Peyer's patch (tissue), 4 donors: ENCODE measurements around the gene NYAP1. TPM values are rescaled to one million over a fixed set of nuclear protein-coding genes. Genes with fewer than 3 reads are reported as not detected.
"Not testable (repeated sequence)": the region's sequence is repeated elsewhere in the genome, so short reads cannot be mapped to it uniquely, and the experiment has no call there.

Experiments
- DNase-seq, 3 donors: peaks; one replicate each; pipeline ENCODE4 v3.0.0-alpha.2; 2017 to 2019
- H3K27ac ChIP-seq, 4 donors: fragments of 200-600 bp; sonication (generic); one replicate each; pipeline ENCODE4 v1.5.1; 2016 to 2019
- H3K27me3 ChIP-seq, 2 donors: fragments of 200-600 bp; sonication (generic); one replicate each; pipeline ENCODE4 v1.5.1; 2019
- H3K36me3 ChIP-seq, 3 donors: fragments of 200-600 bp; sonication (generic); one replicate each; pipeline ENCODE4 v1.5.1; 2016 to 2019
- H3K4me1 ChIP-seq, 4 donors: fragments of 200-600 bp; sonication (generic); one replicate each; pipeline ENCODE4 v1.5.1; 2016 to 2019
- H3K4me3 ChIP-seq, 4 donors: fragments of 200-600 bp; sonication (generic); 1 replicate in 3 of 4; 2 replicates in 1 of 4; pipeline ENCODE4 v1.5.1; 2016 to 2019; ENCODE audit warnings: mild to moderate bottlenecking in 1 of 4
- H3K9me3 ChIP-seq, 4 donors: fragments of 200-600 bp; sonication (generic); one replicate each; pipeline ENCODE4 v1.5.1; 2016 to 2019; ENCODE audit warnings: mild to moderate bottlenecking in 1 of 4
- POLR2A ChIP-seq, 2 donors: fragments of 450-650 bp; IDR thresholded peaks; one replicate each; pipeline ENCODE4 v1.5.1; 2017; ENCODE audit warnings: antibody characterized with exemption in 2 of 2, mild to moderate bottlenecking in 2 of 2, moderate library complexity in 2 of 2
- total RNA-seq, 4 donors: library from RNA; depleted of rRNA; stranded (reverse); fragments of >200 nt; gene quantifications; one replicate each; pipeline ENCODE4 v1.1.0, GENCODE V29; 2016
- TF ChIP-seq, protein P1 (sequence below), 6 experiments: fragments of 450-650 bp in 4 of 6; fragments of 200-600 bp in 2 of 6; sonication (generic) in 1 of 6; IDR thresholded peaks; one replicate each; pipeline ENCODE4 v1.5.1; 2017 to 2019; ENCODE audit warnings: antibody characterized with exemption in 6 of 6, mild to moderate bottlenecking in 3 of 6, moderate library complexity in 1 of 6

Gene NYAP1
- total RNA-seq, 4 donors from 2014 or later, result 0.38 to 2.5 (median 0.40) TPM; not detected in 1

- Histone ChIP-seq H3K9me3 (no peaks in the 10 kb centered on the region), H3K4me3 (no peak overlapping the region), H3K27ac (no peak overlapping the region), H3K36me3 (no peaks in the 10 kb centered on the region), H3K4me1 (peaks cover 0 to 30% (median 10%) of the 10 kb centered on the region in 4 donors), H3K27me3 (no peaks in the 10 kb centered on the region)
- DNase-seq, result peak in 1 of 3 donors; percentile 7
- TF ChIP-seq, protein P1, sequence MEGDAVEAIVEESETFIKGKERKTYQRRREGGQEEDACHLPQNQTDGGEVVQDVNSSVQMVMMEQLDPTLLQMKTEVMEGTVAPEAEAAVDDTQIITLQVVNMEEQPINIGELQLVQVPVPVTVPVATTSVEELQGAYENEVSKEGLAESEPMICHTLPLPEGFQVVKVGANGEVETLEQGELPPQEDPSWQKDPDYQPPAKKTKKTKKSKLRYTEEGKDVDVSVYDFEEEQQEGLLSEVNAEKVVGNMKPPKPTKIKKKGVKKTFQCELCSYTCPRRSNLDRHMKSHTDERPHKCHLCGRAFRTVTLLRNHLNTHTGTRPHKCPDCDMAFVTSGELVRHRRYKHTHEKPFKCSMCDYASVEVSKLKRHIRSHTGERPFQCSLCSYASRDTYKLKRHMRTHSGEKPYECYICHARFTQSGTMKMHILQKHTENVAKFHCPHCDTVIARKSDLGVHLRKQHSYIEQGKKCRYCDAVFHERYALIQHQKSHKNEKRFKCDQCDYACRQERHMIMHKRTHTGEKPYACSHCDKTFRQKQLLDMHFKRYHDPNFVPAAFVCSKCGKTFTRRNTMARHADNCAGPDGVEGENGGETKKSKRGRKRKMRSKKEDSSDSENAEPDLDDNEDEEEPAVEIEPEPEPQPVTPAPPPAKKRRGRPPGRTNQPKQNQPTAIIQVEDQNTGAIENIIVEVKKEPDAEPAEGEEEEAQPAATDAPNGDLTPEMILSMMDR (IDR thresholded peaks at IDR 0.05), result no peak
- TF ChIP-seq POLR2A (IDR thresholded peaks at IDR 0.05), result no peak
Observed at GRCh38 chr7:100446040-100446439, 37.7 kb upstream of the NYAP1 start.

DNA sequence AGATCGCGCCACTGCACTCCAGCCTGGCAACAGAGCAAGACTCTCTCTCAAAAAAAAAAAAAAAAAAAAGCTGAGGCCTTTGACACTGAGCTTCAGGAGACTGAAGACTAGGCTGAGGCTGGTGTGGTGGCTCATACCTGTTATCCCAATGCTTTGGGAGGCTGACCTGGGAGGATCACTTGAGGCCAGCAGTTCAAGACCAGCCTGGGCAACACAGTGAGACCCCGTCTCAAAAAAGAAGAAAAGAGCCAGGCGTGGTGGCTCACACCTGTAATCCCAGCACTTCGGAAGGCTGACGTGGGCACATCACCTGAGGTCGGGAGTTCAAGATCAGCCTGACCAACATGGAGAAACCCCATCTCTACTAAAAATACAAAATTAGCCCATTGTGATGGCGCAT lies 36.4 kb upstream of the NYAP1 start:
- DNase-seq, result not testable (repeated sequence)
- peaks cover 0 to 31% (median 10%) of the 10 kb centered on the region in 4 donors for H3K4me1 ChIP-seq

GRCh38 chr7:100449190-100449795 lies 34.4 kb upstream of the NYAP1 start:
- H3K4me3 ChIP-seq, result no peak overlapping the region
- H3K27ac ChIP-seq, result no peak overlapping the region
- H3K9me3 ChIP-seq, result no peaks in the 10 kb centered on the region
- peaks cover 0 to 26% (median 10%) of the 10 kb centered on the region in 4 donors for H3K4me1 ChIP-seq
- no peaks in the 10 kb centered on the region for H3K27me3 ChIP-seq
- no peaks in the 10 kb centered on the region for H3K36me3 ChIP-seq
- TF ChIP-seq, protein P1 (IDR thresholded peaks at IDR 0.05), result no peak
- no peak for DNase-seq

More for the DNA sequence above, 36.4 kb upstream of the NYAP1 start:
- H3K27me3 ChIP-seq, H3K36me3 ChIP-seq, H3K4me3 ChIP-seq, H3K27ac ChIP-seq, H3K9me3 ChIP-seq: not testable (repeated sequence)

DNA sequence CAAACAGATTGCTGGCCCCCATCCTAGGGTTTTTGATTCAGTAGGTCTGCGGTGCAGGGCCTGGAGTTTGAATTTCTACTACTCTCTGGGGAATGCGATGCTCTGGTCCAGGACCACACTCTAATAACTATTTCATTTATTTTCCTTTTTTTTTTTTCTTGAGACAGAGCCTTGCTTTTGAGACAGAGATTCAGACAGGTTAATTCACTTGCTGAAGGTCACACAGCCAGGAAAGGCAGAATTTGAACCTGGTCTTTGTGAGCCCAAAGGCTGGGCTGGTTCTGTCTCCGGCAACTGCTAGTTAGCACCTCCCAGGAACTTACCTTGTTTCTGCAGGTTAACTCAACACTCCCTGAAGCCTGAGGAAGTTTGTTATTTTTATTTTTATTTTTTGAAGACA lies 31.2 kb upstream of the NYAP1 start:
- Histone ChIP-seq H3K27ac (no peak overlapping the region), H3K9me3 (no peaks in the 10 kb centered on the region), H3K4me3 (no peak overlapping the region), H3K36me3 (no peaks in the 10 kb centered on the region), H3K27me3 (no peaks in the 10 kb centered on the region), H3K4me1 (peaks cover 0 to 11% (median 4%) of the 10 kb centered on the region in 4 donors)
- DNase-seq, result no peak
- no peak for TF ChIP-seq POLR2A (IDR thresholded peaks at IDR 0.05)
- TF ChIP-seq, protein P1 (IDR thresholded peaks at IDR 0.05), result no peak

- peaks cover 0 to 11% (median 4%) of the 10 kb centered on the region in 4 donors for H3K4me1 ChIP-seq
- not testable (repeated sequence) for DNase-seq, H3K9me3 ChIP-seq, H3K4me3 ChIP-seq, H3K36me3 ChIP-seq, H3K27ac ChIP-seq, H3K27me3 ChIP-seq
Observed at GRCh38 chr7:100453854-100454253, 29.9 kb upstream of the NYAP1 start.

- TF ChIP-seq, protein P1 (IDR thresholded peaks at IDR 0.05), result no peak
- TF ChIP-seq POLR2A (IDR thresholded peaks at IDR 0.05), result no peak
- no peaks in the 10 kb centered on the region for H3K9me3 ChIP-seq
- no peak overlapping the region for H3K27ac ChIP-seq
- DNase-seq, result no peak
- H3K36me3 ChIP-seq, result no peaks in the 10 kb centered on the region
- H3K27me3 ChIP-seq, result no peaks in the 10 kb centered on the region
- no peak overlapping the region for H3K4me3 ChIP-seq
- peaks cover 0 to 8% (median 2%) of the 10 kb centered on the region in 4 donors for H3K4me1 ChIP-seq
Observed at GRCh38 chr7:100455206-100455605, 28.5 kb upstream of the NYAP1 start.

GRCh38 chr7:100456562-100456961 lies 27.2 kb upstream of the NYAP1 start:
- Histone ChIP-seq H3K4me1 (no peaks in the 10 kb centered on the region), H3K36me3 (no peaks in the 10 kb centered on the region), H3K4me3 (no peak overlapping the region), H3K27ac (no peak overlapping the region), H3K27me3 (no peaks in the 10 kb centered on the region), H3K9me3 (no peaks in the 10 kb centered on the region)
- DNase-seq, result no peak
- TF ChIP-seq, protein P1 (IDR thresholded peaks at IDR 0.05), result no peak
- TF ChIP-seq POLR2A (IDR thresholded peaks at IDR 0.05), result no peak
